8988T (cell line): ENCODE measurements around the gene MANSC1.
A peak's percentile ranks its signal among the peaks of the same experiment; 100 is the strongest.
"Not testable (repeated sequence)": the region's sequence is repeated elsewhere in the genome, so short reads cannot be mapped to it uniquely, and the experiment has no call there.

ENCODE experiments used
- DNase-seq: peaks from one replicate; pipeline ENCODE4 v3.0.0; 2011

Gene MANSC1

GRCh38 chr12:12365446-12365802 is 15.4 kb upstream of the MANSC1 start:
- DNase-seq, result no peak

- no peak for DNase-seq
Observed at GRCh38 chr12:12364787-12365445, 14.9 kb upstream of the MANSC1 start.

- no peak for DNase-seq
Observed at GRCh38 chr12:12358528-12358927, 8.5 kb upstream of the MANSC1 start.

GRCh38 chr12:12357719-12358461 is 7.8 kb upstream of the MANSC1 start:
- no peak for DNase-seq

GRCh38 chr12:12356896-12357718 is 7.1 kb upstream of the MANSC1 start, which contains the start of gene BORCS5:
Gene BORCS5, plus strand, starts transcription at chr12:12357078. Its CDS starts 374 bp downstream, at chr12:12357452.
- peak; percentile 53 for DNase-seq

GRCh38 chr12:12356467-12356895 is 6.4 kb upstream of the MANSC1 start:
- DNase-seq, result no peak

- DNase-seq, result no peak
Observed at GRCh38 chr12:12353807-12354206, 3.8 kb upstream of the MANSC1 start.

- no peak for DNase-seq
Observed at GRCh38 chr12:12353276-12353675, 3.2 kb upstream of the MANSC1 start.

GRCh38 chr12:12351468-12352185 is 1.6 kb upstream of the MANSC1 start:
- not testable (repeated sequence) for DNase-seq

- no peak for DNase-seq
Observed at GRCh38 chr12:12350868-12351463, 924 bp upstream of the MANSC1 start.

GRCh38 chr12:12338527-12339168 is 11.4 kb downstream of the MANSC1 start:
- DNase-seq, result no peak

GRCh38 chr12:12336511-12336910 is 13.5 kb downstream of the MANSC1 start:
- DNase-seq, result no peak

- DNase-seq, result no peak
Observed at GRCh38 chr12:12336049-12336411, 14.0 kb downstream of the MANSC1 start.

GRCh38 chr12:12334367-12335040 is 15.5 kb downstream of the MANSC1 start:
- DNase-seq, result no peak

- DNase-seq, result no peak
Observed at GRCh38 chr12:12333407-12334366, 16.4 kb downstream of the MANSC1 start.

- no peak for DNase-seq
Observed at GRCh38 chr12:12331896-12332295, 18.1 kb downstream of the MANSC1 start.

GRCh38 chr12:12331244-12331771 is 18.7 kb downstream of the MANSC1 start:
- no peak for DNase-seq

GRCh38 chr12:12327802-12328201 is 22.2 kb downstream of the MANSC1 start:
- DNase-seq, result peak; percentile 37

- DNase-seq, result no peak
Observed at GRCh38 chr12:12326262-12326661, 23.8 kb downstream of the MANSC1 start.

GRCh38 chr12:12323591-12323990 is 26.5 kb downstream of the MANSC1 start:
- DNase-seq, result no peak
